ENCODE results near the gene NCOR2.

Gene NCOR2

DNA sequence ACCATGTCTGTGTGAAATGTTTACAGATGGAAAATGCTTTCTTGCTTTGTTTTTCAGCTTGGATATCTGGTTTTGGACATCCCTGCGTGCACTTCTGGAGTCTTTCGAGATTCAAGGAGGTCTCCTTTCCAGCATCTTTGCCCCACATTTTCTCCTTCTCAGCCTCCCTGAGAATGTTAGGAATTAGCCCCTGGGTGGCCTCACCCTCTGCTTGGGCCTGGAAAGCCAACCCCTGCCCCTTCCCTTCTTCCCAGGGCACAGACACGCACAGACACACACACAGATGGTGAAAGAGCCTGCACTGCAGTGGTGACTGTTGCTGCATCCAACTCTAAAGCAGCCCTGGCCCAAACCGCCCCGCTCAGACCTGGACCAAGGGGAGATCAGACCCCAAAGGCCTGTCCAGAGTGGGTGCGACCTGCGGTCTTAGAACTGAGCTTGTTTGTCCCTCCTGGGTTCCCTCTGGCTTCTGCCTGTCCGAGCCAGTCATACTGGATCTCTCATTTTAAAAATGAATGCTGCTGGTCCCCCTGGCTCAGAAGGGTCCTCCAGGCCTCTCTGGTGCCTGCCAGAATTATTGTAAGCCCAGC, 8.7 kb upstream of the NCOR2 start:
- DNase-seq (ENCODE audit: low spot score): no peak

DNA sequence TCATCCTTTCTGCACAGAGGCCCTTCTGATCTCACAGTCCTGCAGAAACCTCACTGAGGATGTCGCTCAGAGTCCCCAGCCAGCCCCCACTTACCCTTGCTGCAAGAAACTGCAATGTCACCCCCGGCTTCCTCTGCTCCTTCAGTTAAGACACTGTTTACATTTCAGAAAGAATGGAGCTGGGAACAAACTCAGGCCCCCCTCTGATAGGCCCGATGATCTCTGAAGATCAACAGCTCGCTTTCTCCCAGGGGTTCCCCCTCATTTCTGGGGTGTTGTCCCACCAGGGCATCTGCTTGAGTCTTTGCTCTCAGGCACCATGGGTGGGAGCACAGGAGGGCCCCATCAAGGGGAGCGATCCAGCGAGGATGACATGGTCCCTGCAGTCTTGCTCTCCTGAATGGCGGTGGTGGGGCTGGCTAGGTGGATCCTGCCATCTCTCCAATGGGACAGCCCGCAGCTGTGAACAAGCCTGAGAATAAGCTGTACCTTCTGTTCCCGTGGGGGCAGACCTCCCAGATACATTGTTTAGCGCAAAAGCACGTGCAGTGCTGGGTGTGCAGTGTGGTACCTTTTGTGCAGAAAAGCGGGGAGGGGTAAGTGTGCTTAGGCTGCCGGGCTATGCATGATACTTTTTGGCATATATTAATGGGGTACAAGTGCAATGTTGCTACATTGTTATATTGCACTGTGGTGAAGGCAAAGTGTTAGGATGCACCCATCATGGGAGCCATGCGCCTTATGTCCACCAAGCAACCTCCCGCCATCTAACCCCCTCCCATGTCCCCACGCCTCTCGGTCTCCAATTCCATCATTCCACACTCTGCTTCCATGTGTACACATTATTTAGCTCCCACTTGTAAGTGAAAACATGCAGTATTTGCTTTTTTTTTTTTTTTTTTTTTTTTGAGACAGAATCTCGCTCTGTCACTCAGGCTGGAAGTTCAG, 6.7 kb upstream of the NCOR2 start:
- no peak for DNase-seq (ENCODE audit: low spot score)

DNA sequence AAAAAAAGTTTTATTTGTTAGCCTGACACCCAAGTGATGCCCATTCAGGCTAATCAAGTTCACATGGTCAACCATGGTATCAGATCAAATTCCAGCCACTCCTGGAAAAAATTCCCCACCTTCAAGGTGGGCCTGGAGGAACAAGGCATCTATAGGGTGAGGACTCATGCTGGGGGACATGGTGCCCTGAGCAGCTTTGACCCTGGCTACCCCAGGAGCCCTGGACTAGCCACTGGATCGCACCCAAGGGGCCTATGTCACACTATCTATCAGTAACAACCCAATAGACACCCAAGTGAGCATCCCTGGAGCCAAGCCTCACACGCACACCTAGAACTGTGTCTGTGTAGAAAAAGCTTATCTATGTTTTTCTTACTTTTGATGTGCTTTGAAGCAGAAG, 4.1 kb upstream of the NCOR2 start:
- no peak for DNase-seq (ENCODE audit: low spot score)

DNA sequence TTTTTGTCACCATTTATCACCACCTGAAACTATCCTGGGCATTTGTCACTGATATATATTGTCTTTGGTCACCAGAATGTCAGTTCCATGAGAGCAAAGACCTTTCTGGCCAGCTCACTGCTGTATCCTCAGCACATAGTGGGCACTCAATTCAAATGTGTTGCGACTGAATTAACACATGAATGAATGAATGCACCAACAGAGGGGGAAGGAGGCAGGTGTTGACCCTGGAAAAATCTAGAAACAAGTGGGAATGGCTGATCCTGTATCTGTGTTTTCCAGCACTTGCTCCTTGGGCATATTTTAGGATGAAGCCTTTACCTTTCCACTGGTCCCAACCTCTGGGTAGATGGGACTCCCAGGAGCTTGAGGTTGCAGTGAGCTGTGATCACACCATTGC, 3.4 kb upstream of the NCOR2 start:
- no peak for DNase-seq (ENCODE audit: low spot score)

DNA sequence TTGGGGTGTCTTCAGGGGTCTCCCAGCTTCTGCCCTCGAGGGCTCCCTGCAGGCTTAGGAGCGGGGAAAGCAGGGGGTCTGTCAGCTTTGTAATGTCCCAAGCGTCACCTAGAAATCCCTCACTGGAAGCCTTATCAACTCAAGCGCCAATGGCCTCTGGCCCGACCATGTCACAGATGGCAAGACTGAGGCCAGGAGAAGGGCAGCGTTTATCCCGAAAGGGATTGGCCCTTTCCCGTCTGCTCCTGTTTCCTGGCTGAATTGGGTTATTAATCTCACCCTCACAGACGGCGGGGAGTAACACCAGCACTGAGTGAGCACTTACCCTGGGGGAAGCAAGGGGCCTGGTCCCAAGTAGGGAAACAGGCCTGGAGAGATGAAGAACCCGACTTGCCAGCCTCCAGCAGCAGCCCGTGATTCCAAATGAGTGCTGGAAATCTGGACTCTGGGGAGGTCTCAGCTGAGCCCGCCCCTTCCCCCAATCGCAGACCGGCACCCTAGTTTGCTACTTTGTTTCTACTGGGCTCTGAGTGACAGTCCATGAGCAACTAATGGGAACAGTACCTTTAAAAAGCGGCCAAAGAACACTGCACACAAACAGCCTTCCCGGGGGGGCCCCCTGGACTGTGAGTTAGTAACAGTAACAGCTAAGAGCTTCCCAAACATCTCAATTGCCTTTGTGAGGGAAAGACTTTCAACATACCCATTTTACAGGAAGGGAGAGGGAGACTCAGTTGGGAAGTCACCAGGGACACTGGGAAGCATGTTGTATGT, 2.1 kb upstream of the NCOR2 start:
- no peak for DNase-seq (ENCODE audit: low spot score)

DNA sequence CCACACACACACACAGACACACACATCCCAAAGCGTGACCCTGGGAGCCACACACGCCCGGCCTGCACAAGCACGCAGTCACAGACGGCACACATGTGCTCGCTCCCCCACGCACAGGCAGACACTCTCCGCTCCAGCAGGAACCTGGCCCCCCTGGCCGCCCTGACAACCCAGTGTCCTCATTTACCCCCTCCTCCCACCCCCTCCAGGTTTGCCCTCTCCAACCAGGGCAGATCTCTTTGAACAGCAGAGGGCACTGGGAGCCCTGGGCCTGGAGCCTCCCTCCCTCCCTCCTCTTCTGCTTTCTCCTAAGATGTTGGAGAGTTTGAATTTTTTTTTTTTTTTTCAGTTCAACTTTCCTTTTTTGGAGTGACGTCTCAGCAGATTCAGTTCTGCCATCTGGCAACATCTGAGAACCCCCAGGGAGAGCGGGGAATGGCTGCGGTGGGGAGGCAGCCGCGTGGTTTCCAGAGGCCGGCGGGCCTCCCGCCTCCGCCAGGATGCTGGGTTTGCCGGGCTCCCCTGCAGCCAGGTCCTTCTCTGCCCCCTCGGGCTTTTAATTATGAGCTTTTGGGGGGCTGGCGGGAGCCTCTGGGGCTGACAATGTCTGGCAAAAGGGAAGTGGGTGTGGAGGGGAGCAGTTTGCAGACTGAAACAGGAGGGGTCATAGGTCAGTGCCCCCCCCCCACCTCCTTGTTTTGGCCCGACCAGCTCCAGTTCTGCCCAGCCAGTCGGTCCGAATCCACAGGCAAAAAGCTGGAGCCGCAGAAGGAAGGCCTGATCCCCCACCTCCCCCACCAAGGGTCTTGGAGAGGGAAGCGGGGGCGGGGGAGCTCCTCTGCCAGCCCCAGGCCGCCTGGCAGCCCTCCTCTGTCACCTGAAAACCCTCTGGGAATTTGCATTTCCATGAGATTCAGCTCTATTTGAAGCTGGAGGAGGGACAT, 1.3 kb upstream of the NCOR2 start:
- DNase-seq (ENCODE audit: low spot score): peak; percentile 88

DNA sequence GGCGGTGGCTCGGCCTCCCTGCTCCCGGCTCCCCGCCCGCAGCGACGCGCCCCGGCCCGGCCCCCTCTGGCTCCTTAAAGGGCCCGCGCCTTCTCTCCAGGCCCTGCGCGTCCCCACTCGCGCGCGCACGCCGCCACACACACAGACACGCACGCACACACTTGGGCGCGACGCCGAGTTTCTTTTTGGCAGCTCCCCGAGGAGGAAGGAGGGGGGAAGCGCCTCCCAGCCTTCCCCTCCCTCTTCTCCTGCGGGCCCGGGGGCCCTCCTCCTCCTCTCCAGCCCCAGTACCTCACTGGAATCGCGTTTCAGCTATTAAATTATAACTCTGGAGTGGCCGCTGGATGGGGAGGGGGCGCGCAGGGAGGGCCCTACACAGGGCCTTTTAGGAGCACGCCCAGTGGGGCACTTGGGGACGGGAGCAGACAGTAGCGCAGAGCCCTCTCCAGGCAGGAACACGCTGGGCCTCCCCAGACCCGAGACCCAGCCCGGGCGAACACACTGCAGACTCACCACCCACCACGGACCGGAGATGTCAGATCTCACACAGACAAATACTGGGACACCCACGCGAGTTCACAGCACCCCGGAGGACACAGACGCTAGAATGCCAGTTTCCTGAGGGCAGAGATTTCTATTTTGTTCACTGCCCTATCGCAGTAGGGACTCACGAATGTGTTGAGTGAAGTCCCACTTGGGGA, 411 bp upstream of the NCOR2 start:
- DNase-seq (ENCODE audit: low spot score): peak; percentile 93

DNA sequence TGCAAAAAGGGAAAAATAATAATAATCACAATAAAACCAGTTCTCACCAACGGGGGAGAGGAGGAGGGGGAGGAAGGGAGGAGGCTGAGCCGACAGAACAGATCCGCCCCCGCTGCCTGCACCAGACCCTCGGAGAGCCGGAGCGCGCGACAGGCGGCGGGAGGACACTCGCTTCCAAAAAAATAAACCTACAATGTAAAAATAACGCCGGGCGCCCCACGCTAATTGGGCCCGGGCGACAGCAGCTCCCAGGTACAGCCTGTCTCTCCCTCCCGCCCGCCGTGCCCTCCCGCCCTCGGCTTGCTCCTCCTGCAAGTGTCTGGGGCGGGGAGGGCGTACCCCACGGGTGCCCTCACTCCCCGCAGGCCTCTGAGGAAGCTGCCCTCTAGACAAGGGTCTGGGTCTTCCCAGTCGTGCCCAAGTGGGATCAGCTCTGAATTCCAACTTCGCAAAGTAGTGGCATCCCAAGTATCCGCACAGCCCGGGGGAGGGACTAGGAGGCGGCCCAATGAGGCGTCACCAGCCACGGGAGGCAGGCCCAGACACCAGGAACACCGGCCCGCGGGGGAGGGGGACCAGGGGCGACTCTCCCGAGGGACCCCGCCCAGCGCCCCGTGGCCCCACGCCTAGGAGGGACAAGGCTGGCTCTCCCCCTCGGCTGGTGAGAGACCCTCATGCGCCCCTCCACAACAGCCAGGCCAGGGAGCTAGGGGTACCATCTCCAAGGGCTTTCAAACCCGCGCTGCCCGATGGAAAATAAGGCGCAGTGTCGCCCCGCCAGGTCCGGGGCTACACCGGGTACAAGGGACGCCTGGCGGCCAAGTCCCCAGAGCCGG, 1.0 kb downstream of the NCOR2 start:
- peak; percentile 87 for DNase-seq (ENCODE audit: low spot score)

DNA sequence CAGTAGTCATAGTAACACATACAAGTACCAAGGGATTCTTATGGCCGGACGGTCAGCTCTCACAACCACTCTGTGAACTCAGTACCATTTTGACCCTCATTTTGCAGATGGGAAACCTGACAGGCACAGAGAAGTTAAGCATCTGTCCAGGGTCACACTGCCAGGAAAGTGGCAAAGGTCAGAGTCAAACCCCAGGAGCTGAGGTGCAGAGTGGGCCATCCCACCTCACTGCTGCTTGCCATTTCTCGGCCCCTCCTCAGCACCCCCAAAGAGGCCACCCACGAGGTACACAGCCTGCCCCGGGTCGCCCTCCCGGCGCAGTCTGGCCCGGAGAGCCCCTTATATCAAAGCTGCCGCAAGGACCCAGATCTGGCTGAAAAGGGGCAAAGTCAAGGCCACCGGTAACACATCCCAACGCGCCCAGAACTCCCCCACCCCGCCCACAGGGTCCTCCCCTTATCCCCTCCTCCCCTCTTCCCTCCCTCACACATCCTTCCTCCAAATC, 1.7 kb downstream of the NCOR2 start:
- no peak for DNase-seq (ENCODE audit: low spot score)

DNA sequence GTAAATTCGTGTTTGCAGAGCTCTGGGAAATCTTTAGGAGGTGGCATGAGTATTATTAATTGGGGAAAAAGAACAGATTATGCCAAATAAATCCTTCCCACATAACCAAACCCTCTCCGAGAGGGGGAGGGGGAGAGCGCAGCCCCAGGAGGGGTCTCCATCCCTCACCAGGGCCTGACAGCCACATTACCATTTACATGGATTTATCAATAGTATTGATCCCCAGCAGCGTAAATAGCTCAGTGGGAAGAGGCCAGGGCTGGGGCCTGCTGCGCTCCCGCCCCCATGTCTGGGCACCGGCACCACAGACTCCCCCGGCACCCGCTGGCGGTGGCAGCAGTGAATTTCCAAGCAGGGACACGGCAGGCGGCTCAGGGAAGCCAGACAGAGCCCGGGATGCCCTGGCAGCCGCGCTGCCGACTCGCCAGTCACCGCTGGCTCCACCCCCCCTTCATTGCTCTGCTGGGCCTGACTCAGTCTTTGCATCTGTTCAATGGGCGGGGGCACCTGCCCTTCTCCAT, 2.4 kb downstream of the NCOR2 start:
- DNase-seq (ENCODE audit: low spot score): no peak

DNA sequence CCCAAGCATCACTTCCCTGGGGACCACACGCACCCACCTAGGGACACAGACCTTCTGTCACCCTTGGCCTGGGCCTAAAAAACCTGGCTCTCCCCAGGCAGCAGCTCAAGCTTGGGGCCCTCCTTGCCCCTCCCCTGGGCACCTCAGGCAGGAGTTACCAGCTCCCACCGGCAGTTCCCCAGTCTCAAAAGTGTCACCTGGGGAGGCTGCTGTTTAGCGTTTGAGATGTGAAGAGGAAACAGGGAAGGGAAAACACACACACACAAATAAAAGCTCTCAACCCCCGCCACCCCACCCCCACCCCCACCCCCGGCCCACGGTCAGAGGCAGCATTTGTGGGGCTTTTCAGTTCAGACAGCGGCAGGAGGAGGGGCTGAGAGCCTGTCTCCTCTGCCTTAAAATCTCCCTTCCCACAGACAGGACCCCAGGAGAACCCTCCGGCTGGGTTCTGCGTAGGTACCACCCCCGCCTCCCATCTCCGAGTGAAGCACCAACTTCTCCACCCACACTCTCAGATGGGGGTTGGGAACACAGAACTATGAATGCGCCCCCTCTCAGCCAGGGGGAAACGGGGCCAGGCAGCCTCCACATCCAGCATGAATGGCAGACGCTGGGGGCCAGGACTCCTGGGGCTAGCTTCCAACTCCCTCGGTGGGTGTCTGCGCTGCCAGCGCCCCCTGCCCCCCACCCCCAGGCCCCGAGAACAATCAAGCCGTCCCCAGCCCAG, 3.0 kb downstream of the NCOR2 start:
- peak; percentile 77 for DNase-seq (ENCODE audit: low spot score)

DNA sequence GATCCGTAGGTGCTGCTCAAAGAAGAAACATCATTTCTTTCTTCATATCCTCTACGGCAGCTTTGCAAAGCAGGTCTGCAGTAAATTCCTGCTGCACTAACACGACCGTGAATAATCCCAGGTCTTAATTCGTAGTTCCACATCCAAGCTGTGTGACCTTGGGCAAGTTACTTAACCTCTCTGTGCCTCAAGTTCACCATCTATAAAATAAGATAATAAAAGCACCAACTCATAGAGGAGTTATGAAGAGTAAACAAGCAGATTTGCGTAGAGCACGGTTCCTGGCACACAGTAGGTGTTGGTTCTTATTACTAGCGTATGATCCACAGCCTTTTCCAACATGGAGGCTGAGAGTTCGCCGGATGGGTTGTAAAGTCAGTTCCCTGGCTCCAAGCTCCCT, 3.6 kb downstream of the NCOR2 start:
- DNase-seq (ENCODE audit: low spot score): no peak

DNA sequence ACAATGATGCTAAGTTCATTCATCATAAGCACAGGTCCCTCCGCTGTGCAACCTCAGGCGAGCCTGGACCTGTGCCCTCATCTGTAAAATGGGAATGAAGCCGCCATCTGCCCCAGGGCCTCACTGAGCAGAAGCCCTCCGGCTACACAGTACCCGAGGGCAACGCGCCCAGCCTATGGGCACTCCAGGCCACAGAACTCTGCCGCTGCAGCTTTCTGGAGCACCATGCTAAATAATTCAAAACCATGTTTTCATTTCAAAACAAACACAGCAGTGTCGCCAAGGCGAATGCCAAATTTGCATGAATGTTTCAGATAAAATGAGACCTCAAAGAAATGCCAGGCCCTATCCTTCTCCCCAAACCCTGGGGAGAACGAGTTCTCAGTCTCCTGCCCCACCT, 4.0 kb downstream of the NCOR2 start:
- DNase-seq (ENCODE audit: low spot score): no peak

DNA sequence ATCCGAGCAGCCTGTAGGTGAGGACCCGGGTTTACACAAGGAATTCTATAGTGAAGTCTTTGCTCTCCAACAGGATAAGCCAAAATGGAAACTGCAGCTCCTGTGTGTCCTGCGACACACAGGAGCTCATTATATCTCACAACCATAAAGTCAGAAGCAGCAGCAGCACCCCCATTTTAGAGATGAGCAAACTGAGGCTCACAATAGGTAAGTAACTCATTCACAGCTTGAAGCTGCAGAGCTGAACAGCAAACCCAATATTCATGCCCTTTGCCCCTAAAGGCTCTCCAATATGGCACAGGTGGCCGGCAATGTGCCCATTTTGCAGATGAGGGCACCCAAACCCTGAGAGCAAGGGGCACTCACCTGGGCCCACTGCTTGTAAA, 4.6 kb downstream of the NCOR2 start:
- no peak for DNase-seq (ENCODE audit: low spot score)

DNA sequence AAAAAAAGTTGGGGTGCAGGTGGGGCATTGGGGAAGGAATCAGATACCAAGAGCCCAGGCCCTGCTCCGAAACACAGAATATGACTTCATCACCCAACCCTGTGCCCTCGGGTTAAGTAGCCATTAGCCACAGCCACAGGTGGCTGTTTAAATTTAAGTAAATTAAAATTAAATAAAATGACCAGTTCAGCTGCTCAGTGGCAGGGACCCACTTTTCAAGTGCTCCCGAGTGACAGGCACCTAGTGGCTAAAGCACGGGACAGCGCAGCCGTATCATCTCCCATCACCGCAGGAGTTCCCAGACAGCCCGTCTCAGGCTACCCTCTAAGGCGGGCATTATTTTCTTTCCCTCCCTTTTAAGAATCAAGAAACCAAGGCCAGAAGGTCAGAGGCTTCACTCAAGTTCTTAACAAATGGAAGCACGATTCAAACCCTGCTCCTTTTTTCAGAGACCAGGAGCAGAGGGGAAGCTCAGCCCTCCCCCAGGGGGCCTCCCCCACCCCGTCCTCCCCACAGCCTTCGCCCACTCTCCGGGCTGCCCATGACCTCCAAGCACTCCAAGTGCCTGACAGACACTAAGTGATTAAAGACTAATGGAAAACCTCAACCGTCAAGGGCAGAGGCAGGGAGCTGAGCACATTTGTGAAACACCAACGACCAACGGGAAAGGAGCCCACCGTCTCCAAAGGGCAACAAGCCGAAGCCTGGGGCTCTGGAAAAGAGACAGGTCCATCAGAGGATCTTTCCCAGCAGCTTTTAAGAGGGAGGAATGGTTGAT, 5.2 kb downstream of the NCOR2 start:
- no peak for DNase-seq (ENCODE audit: low spot score)

DNA sequence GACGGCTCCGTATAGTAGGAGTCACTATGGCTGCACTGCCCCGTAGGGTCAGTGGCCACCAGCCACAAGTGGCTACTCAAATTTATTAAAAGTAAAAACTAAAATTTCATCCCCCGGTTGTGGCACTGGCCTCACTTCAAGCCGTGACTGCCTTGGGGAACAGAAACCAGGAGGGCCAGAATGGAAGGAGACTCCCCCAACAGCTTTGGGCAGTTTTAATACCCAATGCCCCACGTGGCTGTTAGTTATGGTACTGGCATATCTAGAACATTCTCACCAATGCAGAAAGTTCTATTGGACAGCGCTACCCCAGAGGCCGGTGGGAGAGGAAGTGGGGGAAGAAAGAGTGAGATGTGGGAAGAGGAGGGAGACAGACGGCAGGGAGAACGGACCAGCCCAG, 6.2 kb downstream of the NCOR2 start:
- no peak for DNase-seq (ENCODE audit: low spot score)

DNA sequence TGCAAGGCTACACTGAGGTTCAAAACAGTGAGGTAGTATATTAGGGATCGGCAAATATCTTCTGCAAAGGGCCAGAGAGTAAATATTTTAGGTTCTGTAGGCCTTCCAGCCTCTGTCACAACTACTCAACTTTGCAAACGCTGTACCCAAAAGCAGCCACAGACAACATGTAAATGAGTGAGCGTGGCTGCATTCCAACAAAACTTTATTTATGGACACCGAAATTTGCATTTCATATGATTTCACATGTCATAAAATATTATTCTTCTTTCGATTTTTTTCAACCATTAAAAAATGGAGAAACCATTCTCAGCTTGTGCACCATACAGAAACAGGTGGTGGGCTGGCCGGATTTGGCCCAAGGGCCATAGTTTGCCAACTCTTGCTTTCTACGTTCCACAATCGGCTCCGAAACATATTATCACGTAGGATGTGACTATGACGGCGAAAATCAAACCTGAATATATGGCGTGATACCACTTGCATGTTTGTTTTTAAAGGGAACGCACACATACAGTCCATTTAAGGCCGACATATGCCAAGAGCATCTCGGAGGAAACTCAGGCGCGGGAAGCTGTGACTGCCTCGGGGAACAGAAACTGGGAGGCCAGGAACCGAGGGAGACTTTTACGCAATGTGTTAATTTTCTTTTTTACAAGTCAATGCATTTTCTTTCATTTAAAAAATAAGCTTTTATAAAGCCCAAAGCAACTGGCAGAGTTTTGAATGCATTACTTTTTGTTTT, 7.1 kb downstream of the NCOR2 start:
- DNase-seq (ENCODE audit: low spot score): no peak
